HG03060 (cell line): Measurements from ENCODE around the gene AGL.
"Not testable (repeated sequence)": the region's sequence is repeated elsewhere in the genome, so short reads cannot be mapped to it uniquely, and the experiment has no call there.

Source experiments
- ATAC-seq: cut with Tn5 transposase; IDR thresholded peaks from one replicate; pipeline ENCODE4 v1.9.1; 2021; ENCODE audit warnings: low read depth, moderate number of reproducible peaks; ENCODE audit not compliant: unreplicated experiment

AGL gene

DNA sequence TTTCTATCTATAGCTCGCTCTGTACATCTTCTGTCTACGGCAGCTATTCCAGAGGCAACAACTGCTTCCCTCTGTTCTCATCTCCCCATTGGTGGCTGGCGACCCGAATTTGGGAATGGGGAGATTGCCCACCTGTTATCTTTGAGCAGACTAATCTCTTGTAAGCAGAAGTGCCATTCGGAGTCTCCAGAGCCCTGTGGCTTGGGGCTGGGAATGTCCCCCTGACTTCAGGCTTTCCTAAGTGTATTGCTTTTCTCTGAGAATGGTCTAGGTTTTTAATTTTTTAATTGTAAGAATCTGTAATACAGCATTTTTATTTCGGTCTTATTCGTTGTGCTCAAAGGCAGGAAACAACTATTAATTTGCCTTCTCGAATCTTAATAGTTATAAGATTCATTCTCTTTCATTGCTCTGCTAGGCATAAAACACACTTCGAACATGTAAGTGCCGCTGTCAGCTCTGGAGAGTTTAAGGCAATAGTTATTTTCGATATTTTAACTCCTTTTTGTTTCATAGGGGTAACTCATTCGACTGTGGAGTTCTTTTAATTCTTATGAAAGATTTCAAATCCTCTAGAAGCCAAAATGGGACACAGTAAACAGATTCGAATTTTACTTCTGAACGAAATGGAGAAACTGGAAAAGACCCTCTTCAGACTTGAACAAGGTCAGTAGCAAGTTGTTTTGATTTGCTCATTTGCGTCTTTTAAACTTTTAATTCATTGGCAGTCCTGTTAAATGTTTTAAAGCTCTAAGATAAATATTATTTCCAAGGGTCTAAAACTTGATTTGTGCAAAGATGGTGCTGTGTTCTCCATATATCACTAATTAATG lies 514 bp downstream of the AGL start:
- no peak for ATAC-seq

DNA sequence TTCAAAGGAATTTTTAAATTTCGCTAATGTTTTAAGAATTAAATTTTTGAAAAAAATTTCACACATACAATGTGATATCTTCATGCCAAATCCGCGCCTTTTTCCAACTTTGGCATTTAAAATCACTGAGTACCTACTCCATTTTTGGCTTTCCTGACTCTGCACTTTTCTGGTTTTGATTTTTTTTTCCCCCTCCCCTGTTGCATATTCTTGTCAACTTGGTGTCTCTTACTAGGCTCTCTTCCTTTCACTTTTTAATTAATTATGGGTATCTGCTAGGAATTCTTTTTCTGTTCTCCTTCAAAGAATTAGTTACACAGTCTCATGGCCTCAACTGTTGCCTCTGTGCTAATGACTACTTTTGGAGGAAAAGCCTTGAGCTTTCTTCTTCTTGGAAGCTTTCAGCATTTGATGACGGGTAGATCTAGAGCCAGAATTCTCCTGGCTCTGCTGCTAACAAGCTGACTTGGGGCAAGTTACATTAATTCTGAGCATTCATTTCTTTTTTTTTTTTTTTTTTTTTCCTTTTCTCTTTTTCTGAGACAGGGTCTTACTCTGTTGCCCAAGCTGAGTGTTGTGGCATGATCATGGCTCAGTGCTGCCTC lies 1.8 kb downstream of the AGL start:
- no peak for ATAC-seq

- no peak for ATAC-seq
These were observed 2.5 kb downstream of the AGL start for GRCh38 chr1:99852648-99853047.

- no peak for ATAC-seq
These were observed 5.8 kb downstream of the AGL start for GRCh38 chr1:99855914-99856450.

- ATAC-seq = not testable (repeated sequence)
These were observed 6.9 kb downstream of the AGL start for GRCh38 chr1:99857041-99857440.

DNA sequence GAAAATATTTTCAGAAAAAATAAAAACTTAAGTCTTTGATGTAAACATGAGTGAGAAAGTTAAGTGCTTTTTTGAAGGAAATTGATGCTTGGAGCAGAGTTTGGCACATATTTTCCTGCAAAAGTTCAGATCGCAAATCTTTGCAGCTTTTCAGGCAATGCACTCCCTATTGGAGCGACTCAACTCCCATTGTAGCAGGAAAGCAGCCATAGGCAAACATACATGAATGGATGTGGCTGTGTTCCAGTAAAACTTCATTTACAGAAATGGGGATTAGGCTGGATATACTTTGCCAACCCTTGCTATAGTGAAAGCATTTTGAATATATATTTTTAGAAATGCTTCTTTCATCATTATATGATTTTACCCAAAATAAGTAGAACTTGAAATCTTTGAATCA lies 8.1 kb downstream of the AGL start:
- ATAC-seq = no peak

- ATAC-seq = no peak
These were observed 8.7 kb downstream of the AGL start for GRCh38 chr1:99858881-99859280.

GRCh38 chr1:99860703-99861102 lies 10.5 kb downstream of the AGL start:
- no peak for ATAC-seq

- ATAC-seq = no peak
These were observed 17.5 kb downstream of the AGL start for GRCh38 chr1:99867682-99868081.

- ATAC-seq = no peak
These were observed 19.1 kb downstream of the AGL start for GRCh38 chr1:99869304-99869703.

GRCh38 chr1:99869723-99870122 lies 19.6 kb downstream of the AGL start:
- no peak for ATAC-seq

GRCh38 chr1:99872063-99872462 lies 21.9 kb downstream of the AGL start:
- ATAC-seq = no peak

- no peak for ATAC-seq
These were observed 27.4 kb downstream of the AGL start for GRCh38 chr1:99877568-99877967.

DNA sequence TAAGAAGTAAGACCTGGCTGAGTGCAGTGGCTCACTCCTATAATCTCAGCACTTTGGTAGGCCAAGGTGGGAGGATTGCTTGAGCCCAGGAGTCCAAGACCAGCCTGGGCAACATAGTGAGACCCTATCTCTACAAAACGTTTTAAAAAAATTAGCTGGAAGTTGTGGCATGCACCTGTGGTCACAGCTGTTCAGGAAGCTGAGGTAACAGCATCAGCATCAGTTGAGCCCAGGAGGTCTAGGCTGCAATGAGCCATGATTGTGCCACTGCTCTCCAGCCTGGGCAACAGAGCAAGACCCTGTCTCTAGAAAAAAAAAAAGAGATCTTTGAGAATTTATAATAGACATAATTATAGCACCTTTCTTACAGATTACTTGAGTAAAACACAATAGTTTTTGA lies 36.0 kb downstream of the AGL start:
- no peak for ATAC-seq

DNA sequence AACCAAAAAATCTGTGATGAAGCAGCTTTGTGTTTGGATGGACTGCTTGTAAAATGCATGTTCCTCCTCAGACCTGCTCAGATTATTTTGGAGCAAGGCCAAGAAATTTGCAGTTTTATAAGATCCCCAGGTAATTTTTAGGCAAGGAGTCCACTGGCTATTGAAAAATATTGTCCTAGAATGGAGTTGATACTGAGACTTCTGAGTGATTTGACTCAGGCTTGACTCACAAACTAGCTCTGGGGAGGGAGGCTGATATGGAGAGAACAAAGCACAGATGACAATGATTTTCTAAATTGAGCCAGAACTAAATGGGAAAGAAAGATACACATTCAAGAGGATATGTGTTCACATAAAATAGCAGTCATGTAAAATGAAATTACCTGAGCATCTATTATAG lies 36.7 kb downstream of the AGL start:
- ATAC-seq = no peak

GRCh38 chr1:99887890-99888289 lies 37.7 kb downstream of the AGL start:
- no peak for ATAC-seq

- no peak for ATAC-seq
These were observed 41.8 kb downstream of the AGL start for GRCh38 chr1:99891997-99892396.

DNA sequence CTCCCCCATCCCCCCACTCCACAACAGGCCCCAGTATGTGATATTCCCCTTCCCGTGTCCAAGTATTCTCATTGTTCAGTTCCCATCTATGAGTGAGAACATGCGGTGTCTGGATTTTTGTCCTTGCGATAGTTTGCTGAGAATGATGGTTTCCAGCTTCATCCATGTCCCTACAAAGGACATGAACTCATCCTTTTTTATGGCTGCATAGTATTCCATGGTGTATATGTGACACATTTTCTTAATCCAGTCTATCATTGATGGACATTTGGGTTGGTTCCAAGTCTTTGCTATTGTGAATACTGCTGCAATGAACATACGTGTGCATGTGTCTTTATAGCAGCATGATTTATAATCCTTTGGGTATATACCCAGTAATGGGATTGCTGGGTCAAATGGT lies 53.1 kb downstream of the AGL start:
- not testable (repeated sequence) for ATAC-seq

- ATAC-seq = no peak
These were observed 56.4 kb downstream of the AGL start for GRCh38 chr1:99906535-99906934.

- no peak for ATAC-seq
These were observed 67.1 kb downstream of the AGL start for GRCh38 chr1:99917214-99917613.

DNA sequence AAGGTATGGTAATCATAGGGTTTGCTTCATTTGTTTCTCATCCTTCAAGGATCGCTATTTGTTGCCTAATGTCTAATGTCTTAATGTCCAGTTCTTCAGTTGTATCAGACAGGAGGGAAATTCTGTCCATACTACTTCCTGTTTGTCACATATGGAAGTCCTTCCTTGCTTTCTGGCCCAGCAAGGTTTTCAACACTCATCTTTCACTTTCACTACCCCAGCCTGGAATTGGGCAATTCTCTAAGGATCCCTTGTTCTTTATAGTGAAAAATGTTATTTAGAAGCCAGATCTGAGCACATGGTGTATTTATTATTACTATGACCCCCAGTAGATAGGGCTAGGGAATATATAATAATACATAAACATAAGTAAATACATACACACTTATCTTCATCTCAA lies 69.1 kb downstream of the AGL start:
- no peak for ATAC-seq

DNA sequence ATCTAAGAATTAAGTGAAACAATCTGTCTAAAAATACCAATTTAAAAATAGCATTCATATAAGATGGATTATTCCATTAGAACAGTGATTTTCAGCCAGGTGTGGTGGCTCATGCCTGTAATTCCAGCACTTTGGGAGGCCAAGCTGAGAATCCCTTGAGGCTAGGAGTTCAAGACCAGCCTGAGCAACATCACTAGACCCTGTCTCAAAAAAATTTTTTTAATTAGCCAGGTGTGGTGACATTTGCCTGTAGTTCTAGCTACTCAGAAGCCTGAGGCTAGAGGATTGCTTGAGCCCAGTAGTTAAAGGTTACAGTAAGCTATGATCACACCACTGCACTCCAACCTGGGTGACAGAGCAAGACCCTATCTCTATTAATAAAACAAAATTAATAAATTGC lies 84.6 kb downstream of the AGL start:
- ATAC-seq = no peak
